RWPE1 (cell line): ENCODE data around the gene SYT7.

Experiments used
- CTCF ChIA-PET: fragments of 350-600 bp; sonication (Branson Sonifier 250); formaldehyde crosslinking; extraction: SDS; loops from one replicate; lab custom pipeline; 2021; lab: Yijun Ruan, JAX
- POLR2A ChIA-PET: fragments of 400-600 bp; formaldehyde crosslinking; extraction: SDS; loops from one replicate; lab custom pipeline; 2020; ENCODE audit warnings: antibody characterized with exemption; ENCODE audit not compliant: low non-redundant PET; lab: Yijun Ruan, JAX
- DNase-seq: peaks from one replicate; pipeline ENCODE4 v3.0.0; 2012; ENCODE audit warnings: low spot score
- H3K27ac ChIP-seq: fragments of 450-650 bp; 2 replicates; pipeline ENCODE4 v1.5.1; 2017
- CTCF ChIP-seq: fragments of 450-650 bp; conservative IDR thresholded peaks from 2 replicates; pipeline ENCODE4 v1.5.1; 2017; ENCODE audit warnings: low read depth, mild to moderate bottlenecking

The SYT7 gene

GRCh38 chr11:61609000-61609979, 28.4 kb upstream of the SYT7 start:
- ChIA-PET POLR2A (no interaction called here), CTCF (interaction anchor here (0.6 to 1.0 kb wide), 5 partner anchors 17 to 28 kb away, joined by 3 to 4 read pairs (median 4); no protein-coding TSS in a partner anchor)

GRCh38 chr11:61607920-61608599, 27.2 kb upstream of the SYT7 start:
- no peak for DNase-seq
- no peak for TF ChIP-seq CTCF
- CTCF ChIA-PET = interaction anchor here (0.6 to 1.1 kb wide), 2 partner anchors 10 to 31 kb away, joined by 3 read pairs; no protein-coding TSS in a partner anchor
- POLR2A ChIA-PET = no interaction called here
- H3K27ac ChIP-seq = peak overlapping the region; percentile 0; the same call in 1 of the 2 replicates

More at GRCh38 chr11:61609000-61609979, 28.4 kb upstream of the SYT7 start:
- TF ChIP-seq CTCF = no peak
- H3K27ac ChIP-seq = 0 out of 2 replicates have a peak overlapping the region, but pooled peaks have one; percentile 0
- no peak for DNase-seq

DNA sequence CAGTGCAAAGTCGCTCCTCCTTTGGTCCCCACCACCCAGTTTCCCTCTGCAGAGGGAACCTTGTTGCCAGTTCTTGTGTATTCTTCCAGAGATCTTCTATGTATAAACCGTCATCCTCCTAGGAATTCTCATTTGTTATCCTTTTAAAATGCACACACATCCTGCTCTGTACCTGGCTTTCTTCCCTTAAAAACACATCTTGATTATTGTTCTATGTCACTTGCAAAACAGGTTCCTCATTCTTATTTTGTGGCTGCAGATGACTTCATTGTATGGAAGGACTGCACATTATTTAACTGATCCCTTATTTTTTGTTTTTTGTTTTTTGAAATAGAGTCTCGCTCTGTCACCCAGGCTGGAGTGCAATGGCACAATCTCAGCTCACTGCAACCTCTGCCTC, 26.6 kb upstream of the SYT7 start:
- no peak for TF ChIP-seq CTCF
- ChIA-PET POLR2A (no interaction called here), CTCF (interaction anchor here (0.6 to 1.1 kb wide), 3 partner anchors 11 to 480 kb away, joined by 3 to 5 read pairs (median 3); no protein-coding TSS in a partner anchor)
- H3K27ac ChIP-seq = no peak overlapping the region
- DNase-seq = no peak

DNA sequence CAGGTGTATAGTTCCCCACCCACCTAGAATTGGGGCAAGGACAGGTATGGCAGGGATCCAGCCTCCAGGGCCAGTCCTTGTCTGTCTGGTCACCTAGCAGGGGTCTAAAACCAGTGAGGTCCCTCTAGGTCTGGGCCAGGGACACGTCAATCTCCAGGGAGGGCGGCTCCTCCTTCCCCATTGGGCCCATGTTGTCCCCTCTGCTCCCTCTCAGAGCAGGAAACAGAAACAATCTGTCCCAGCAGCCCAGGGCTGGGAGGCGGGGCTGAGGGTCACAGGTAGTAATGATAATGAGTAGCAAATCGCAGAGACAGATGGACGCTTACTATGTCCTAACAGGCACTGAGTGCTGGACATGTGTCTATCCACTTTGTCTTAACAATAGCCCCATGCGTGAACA, 22.8 kb upstream of the SYT7 start:
- ChIA-PET CTCF (interaction anchor here (1.1 kb wide), 1 partner anchor 36 kb away, joined by 3 read pairs; no protein-coding TSS in a partner anchor), POLR2A (no interaction called here)
- no peak for DNase-seq
- H3K27ac ChIP-seq = peak overlapping the region; percentile 99
- no peak for TF ChIP-seq CTCF

DNA sequence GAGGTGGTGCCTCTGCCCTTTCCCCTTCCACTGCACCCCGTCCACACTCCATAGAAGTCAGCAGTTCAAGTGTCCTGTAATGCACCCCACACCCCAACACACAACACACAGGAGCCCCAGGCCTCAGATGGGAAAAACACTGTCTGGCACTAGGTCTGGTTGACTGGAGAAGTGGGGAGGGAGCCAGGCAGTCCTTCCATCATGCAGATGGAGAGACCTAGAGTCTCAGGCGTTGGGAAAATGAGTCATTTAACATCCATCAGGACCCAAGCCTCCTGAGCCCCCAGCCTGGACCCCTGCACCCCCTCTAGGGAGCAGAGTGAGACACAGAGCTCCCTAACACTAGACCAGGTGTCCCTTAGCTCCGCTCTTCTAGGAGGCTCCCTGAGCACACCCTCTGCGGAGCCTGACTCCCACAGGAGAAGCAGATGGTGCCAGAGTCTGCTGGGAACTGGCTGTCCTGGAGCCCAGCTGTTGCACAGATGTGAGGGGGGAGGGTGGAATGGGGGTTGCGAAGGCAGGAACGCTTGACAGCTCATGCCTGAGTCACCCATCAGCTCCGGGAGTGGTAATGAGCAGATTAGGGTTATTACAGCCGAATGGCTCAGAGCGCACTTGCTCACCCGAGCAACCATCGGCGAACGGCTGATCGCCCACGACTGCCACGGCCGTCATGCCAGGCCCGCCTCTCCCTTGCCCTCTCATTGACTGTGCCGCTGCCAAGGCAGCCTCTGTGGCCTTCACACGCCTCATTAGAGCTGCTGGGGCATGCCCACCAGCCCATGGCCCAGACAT, 22.1 kb upstream of the SYT7 start:
- H3K27ac ChIP-seq = peak overlapping the region; percentile 99
- no peak for TF ChIP-seq CTCF
- CTCF ChIA-PET = interaction anchor here (1.0 to 1.1 kb wide), 2 partner anchors 15 to 36 kb away, joined by 3 to 4 read pairs; no protein-coding TSS in a partner anchor
- DNase-seq = peak; percentile 98
- POLR2A ChIA-PET = no interaction called here
